ENCODE data around the gene ENPP4.
A peak's percentile ranks its signal among the peaks of the same experiment; 100 is the strongest.
"Not testable (repeated sequence)": the region's sequence is repeated elsewhere in the genome, so short reads cannot be mapped to it uniquely, and the experiment has no call there.

The ENPP4 gene, protein sequence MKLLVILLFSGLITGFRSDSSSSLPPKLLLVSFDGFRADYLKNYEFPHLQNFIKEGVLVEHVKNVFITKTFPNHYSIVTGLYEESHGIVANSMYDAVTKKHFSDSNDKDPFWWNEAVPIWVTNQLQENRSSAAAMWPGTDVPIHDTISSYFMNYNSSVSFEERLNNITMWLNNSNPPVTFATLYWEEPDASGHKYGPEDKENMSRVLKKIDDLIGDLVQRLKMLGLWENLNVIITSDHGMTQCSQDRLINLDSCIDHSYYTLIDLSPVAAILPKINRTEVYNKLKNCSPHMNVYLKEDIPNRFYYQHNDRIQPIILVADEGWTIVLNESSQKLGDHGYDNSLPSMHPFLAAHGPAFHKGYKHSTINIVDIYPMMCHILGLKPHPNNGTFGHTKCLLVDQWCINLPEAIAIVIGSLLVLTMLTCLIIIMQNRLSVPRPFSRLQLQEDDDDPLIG

DNA sequence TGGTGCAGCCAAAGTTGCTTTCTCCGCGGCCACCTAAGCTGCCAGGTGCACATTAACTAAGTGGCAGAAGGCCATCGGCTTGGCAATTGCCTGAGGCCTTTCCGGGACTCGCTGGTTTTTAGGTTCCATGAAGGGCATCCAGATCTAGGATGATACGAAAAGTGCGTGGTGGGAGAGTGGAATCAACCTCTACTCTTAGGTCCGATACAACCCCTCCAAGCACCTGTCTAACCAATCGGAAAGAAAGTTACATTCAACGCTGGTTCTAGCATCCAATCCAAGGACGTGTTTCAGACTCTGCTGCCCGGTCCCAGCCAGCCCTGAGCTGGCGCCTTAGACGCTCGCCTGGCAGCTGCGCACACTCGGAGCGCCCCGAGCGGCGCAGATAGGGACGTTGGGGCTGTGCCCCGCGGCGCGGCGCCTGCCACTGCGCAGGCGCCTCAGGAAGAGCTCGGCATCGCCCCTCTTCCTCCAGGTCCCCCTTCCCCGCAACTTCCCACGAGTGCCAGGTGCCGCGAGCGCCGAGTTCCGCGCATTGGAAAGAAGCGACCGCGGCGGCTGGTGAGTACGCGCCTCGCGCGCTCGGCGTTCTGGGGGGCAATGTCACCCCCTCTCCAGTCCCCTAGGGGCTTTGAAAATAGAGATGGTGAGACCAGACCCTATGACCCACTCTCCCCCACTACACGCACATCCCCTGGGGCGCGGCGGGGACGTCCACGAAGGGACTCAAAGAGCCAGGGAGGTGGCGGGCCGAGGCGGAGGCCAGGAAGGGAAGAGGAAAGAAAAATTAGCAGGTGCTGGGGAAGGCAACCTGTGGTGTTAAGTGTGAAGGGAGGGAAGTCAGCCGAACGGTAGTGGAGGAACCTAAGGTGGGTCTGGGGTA, at the start of gene ENPP4:
TSS of gene ENPP4 (plus strand) at position 361 of the 883 bp plus-strand sequence. CDS start 9,595 bp downstream, outside the sequence.
- DNase-seq (ENCODE audit: low read depth), result peak; percentile 34

DNA sequence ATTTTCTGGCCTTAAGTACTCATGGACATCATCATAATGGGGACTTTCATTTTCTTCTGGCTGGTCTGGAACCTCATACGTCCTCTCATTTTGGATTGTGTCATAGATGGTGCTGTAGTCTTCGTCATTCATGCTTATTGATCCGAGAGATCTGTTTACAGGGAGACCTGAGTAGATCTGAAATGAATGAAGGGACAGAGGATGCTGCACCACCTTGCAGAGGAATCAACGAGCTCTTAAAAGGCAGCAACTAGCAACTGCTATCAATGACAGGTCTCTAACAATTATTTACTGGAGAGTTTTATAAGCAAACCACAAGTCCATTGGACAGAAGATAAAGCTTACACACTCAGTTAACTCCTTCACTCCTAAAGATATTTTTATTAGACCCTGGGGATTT, 49.7 kb upstream of the ENPP4 start:
- no peak for DNase-seq (ENCODE audit: low read depth)

DNA sequence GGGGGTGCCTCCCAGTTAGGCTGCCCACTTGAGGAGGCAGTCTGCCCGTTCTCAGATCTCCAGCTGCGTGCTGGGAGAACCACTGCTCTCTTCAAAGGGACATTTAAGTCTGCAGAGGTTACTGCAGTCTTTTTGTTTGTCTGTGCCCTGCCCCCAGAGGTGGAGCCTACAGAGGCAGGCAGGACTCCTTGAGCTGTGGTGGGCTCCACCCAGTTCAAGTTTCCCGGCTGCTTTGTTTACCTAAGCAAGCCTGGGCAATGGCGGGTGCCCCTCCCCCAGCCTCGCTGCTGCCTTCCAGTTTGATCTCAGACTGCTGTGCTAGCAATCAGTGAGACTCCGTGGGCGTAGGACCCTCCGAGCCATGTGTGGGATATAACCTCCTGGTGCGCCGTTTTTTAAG, 44.1 kb upstream of the ENPP4 start:
- not testable (repeated sequence) for DNase-seq (ENCODE audit: low read depth)

DNA sequence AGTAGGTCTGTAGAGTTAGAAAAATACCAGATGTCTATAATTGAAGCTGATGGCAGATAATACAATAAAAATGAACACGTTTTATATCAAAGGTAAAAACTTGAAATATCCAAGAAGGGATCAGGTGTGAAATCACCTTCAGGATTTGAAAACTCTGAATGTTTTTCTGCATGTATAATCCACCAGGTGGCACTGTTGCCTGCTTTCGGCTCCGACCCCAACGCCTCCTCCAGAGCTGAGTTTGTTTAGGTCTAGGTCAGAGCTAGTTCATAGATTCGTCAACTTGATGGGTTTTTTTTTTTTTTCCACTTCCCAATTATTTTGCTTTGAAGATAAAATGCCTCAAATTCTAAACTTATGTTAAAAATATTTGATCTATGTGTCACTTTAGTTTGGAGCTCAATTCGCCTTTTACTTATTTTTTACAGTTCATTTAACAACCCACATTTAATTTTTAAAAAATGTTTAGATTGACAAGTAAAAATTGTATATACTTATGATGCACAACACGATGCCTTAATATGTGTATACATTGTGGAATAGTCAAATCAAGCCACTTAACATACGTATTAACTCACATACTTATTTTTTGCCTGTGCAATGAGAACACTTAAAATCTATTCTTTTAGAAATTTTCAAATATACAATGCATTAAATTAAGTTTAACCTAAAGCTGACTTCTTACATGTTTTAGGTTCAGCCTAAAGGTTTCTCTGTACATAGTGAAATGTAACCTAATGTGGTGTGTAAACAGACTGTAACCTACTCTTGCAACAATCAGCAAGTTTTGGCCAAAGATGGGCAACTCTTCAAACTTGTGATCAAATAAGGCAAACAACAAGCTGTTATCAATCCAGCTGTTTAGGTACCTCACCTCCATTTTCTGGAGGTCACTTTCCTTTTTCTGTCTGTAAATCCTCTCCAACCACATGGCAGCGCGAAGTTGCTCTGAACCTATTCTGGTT, 39.4 kb upstream of the ENPP4 start:
- DNase-seq (ENCODE audit: low read depth), result peak; percentile 64

DNA sequence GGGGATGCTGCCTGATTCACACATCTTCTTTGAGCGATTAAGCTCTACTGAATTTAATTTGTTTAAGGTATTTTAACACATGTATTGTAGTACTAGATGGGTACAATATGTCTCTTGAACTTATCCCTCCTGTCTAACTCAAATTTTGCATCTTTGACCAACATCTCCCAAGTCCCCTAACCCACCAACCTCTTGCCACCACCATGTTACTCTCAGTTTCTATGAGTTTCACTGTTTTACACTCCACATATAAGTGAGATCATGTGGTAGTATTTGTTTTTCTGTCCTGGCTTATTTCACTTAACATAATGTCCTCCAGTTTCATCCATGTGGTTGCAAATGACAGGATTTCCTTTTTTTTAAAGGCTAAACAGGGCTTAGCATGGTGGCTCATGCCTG, 38.7 kb upstream of the ENPP4 start:
- DNase-seq (ENCODE audit: low read depth), result no peak

DNA sequence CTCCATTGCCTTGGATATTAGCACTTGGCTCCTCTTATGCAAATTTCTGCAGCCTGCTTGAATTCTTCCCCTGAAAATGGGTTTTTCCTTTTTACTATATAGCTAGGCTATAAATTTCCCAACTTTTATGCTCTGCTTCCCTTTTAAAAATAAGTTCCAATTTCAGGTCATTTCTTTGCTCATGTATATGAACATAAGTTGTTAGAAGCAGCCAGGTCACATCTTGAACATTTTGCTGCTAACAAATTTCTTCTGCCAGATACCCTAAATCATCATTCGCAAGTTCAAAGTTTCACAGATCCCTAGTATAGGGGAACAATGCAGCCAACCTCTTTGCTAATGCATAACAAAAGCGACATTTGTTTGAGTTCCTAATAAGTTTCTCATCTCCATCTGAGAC, 34.5 kb upstream of the ENPP4 start:
- no peak for DNase-seq (ENCODE audit: low read depth)

DNA sequence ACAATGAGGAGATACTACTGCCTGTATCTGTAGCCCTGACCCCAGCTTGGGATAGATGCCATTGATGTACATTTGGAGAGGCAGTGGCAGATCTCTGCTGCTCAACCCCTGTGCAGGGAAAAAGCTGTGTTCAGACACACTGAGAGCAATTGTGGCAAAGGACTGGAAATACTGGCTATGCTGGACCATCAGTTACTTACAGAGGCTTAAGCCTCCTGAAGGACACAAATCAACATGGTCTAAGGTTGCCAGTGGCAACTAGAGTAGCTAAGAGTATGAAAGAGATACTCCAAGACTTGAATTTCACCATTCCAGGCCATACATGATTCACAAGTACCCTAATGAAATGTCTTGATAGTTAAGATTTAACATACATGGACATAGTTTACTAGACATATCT, 32.4 kb upstream of the ENPP4 start:
- no peak for DNase-seq (ENCODE audit: low read depth)

DNA sequence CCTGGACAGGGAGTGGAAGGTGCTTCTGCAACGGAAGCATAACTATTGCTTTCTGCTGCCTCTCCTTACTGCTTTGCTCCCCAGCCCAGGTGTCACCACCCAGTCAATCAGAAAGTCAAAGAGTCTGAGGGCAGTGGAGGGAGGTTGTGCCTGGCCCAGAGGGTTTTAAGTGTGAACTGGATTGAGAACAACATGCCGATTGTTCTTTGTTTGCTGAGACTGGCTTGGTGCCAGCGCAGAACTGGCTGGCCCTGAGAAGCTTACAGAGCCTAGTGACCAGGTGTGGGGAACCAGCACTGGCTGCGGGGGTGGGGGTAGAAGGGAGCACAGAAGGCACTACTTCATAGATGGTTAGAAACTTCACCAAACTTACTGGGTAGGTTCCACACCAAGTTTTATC, 31.1 kb upstream of the ENPP4 start:
- no peak for DNase-seq (ENCODE audit: low read depth)

DNA sequence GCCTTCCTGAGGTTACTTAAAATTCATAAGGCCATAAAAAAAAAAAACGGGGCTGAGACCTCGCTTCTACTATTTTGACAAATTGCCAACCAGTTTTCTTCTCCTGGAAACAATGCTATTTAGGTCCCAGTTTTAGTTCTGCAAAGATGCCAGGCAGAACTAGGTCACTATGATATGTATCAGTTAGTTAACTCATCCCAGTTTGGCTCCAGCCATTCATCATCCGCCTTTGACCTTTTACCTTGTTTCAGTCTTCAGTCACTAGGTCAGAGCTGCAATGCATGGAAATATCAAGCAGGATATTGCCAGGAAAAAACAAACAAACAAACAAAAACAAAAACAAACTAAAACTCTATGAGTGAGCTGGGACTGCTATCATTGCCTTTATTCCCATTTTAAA, 29.8 kb upstream of the ENPP4 start:
- no peak for DNase-seq (ENCODE audit: low read depth)

DNA sequence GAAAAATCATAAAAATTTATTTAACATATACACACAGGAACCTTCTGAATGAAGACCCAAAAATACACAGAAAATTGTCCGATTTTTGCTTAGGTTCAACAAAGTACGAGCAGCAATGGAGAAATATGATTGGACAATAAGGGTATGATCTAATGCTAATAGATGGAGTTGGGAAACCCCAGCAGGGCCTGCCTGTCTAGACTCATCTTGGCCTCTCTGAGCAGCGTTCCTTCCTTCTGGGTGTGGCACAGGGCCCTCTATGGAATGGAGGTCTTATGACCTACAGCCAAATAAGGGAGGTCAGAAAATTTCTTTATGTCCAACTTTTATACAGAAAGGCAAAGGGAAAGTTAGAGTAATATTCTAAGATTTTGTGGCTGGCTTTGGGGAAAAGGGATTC, 27.7 kb upstream of the ENPP4 start:
- DNase-seq (ENCODE audit: low read depth), result no peak

DNA sequence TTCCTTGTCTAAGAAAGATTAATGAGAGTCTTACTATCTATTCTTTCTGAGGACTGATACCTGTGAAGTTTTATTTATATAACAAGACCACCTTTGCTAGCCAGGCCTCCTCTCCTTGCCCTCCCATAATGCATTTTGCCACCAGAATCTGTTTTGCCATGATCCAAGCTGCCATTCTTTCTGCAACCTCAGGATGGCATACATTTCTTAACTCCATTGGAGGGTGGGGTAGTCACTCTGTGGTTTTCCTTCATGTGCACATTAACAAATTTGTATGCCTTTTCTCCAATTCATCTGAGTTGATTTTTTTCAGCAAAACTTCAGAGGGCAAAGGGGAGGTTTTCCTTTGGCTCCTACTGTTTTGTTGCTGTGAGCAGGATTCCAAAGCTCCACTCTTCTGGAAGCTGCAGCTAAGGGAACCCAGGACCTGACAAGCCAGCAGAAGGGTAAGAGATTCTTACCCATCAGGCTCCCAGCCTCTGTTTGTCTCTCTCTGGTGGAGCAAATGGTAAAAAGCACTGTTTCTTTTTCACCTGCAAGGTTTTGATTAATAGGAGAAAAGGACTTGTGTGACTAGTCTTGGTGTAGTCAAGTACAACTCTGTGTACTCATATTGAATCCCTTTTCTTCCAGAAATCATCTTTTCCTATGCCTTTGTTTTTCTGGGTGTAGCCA, 26.2 kb upstream of the ENPP4 start:
- no peak for DNase-seq (ENCODE audit: low read depth)

DNA sequence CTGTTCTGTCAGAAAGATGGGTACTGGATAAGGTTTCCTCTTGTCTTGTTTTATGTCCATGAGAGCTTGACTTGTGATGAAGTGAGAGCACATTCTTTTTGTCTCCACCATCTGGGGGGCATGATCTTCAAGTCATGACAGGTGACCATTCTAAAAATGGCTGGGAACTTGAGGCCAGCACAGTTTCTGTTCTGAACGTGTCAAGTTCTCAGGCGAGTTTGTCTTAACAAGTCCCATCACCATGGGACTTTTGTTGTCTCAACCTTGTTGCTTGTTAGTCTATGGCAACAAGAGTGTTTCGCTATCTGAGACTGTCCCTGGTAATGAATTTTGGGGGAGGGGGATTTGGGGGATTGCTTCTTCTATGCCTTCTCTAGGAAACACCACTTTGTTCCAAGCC, 25.6 kb upstream of the ENPP4 start:
- no peak for DNase-seq (ENCODE audit: low read depth)

DNA sequence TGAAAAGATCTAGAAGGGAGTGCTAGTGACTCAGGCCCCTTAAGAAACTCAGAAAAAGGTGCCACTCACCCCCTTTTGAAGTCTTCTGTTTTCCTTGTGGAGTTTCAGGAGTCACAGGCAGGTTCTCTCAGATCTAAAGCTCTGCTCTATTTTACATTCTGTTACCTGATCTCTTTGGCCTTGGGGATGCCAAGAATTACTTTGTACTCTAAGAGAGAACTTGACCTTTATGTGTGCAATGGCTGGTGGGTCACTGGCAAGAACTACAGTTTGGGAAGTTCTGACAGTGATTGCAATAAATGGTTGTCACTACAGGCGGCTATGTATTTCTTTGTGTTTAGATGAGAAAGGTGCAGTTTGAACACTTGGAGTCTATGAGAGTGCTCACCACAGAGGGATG, 24.2 kb upstream of the ENPP4 start:
- DNase-seq (ENCODE audit: low read depth), result no peak

DNA sequence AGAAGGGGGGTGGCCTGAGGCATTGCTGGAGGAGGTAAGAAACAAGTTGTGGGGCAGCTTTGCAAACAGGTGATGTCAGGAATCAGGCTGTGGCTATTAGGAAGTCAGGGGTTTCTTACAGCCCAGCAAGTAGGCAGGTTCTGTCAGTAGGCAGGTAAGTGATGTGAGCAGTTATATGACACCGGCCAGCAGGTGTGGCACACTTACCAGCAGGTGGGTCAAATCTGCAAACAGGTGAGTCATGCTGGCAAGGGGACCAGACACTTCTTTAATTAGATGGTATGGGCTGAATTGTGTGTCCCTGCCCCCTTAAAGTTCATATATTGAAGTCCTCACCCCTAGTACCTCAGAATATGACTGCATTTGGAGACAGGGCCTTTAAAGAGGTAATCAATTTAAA, 16.4 kb upstream of the ENPP4 start:
- DNase-seq (ENCODE audit: low read depth), result no peak

DNA sequence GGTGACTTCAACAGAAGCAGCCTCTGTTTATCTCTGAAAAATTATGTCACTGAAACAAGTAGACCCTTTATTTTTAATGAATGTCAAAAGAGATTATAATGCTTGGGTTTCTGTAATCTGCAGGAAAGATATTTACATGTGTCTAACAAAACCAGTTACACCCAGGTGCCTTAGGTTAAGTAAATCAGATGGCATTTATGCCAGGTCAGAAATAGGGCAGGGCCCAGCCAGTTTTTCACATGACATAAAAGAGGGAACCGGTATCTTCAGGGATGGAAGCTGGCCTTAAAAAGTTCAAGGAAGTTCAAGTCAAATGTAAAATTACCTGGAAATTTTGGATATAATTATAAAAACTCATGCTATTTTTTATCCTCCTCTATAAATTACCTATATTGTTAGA, 14.2 kb upstream of the ENPP4 start:
- DNase-seq (ENCODE audit: low read depth), result no peak

DNA sequence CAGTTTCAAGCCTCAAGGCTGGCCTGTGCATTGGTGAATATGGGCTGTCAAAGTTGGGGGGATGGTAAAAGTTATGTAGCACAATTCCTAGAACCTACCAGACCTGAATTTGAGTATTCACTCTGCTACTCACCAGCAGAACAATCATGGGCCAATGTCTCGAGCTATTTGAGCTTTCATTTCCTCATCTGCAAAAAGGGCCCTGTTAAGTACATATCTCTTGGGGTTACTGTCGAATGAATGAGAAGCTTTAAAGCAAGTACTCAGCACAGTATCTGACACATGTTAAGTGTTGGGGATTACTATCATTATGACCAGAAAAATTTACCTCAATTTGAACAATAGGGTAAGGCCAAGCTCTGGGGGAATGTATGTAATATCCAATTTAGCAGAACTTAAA, 13.5 kb upstream of the ENPP4 start:
- no peak for DNase-seq (ENCODE audit: low read depth)

DNA sequence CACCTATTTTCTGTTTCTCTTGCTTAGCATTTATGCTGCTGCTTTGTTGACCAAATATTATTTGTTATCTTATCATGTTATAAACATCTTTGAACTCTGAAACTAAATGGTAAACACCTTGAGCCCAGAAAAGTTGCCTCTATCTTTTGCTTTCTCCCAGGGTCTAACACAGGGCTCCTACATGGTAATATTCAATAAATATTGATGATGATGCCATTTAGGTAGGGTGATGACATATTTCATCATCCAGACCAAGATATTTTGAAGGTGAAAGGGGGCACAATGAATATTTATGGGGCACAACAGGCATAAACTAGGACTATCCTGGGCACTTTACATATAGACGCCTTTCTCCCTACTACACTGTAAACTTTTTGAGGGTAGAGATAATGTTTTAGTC, 11.6 kb upstream of the ENPP4 start:
- DNase-seq (ENCODE audit: low read depth), result no peak

DNA sequence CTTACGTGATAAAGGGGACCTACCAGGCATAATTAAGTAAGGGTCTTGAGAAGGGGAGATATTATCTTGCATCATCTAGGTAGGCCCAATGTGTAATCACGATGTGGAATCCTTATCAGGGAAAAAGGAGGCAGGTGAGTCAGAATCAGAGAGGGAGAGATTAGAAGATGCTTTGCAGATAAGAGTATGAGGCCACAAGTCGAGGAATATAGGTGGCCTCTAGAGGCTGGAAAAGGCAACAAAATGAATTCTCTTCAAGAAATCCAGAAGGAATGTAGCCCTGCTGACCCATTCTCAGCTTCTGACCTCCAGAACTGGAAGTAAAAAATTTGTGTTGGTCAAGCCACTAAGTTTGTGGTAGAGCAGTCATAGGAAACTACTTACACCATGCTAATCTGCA, 11.0 kb upstream of the ENPP4 start:
- no peak for DNase-seq (ENCODE audit: low read depth)

DNA sequence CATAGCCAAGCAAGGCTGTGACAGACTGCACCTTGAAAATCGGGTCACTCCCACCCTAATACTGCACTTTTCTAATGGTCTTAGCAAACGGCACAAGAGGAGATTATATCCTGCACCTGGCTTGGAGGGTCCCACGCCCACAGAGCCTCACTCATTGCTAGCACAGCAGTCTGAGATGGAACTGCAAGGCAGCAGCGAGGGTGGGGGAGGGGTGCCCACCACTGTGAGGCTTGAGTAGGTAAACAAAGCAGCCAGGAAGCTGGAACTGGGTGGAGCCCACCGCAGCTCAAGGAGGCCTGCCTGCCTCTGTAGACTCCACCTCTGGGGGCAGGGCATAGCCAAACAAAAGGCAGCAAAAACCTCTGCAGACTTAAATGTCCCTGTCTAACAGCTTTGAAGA, 10.1 kb upstream of the ENPP4 start:
- DNase-seq (ENCODE audit: low read depth), result not testable (repeated sequence)

DNA sequence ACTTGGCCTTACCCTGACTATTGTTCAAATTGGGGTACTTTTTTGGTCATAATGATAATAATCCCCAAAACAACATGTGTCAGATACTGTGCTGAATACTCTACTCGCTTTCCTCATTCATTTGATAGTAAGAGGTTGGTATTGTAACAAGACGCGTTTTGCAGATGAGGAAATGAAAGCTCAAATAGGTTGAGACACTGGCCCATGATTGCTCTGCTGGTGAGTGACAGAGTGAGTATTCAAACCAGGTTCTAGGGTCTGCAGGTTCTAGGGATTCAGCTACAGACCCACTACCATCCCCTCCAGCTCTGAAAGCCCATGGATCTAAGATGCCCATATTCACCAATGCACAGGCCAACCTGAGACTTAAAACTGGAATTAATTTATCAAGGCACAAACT, 1.3 kb upstream of the ENPP4 start:
- DNase-seq (ENCODE audit: low read depth), result no peak

DNA sequence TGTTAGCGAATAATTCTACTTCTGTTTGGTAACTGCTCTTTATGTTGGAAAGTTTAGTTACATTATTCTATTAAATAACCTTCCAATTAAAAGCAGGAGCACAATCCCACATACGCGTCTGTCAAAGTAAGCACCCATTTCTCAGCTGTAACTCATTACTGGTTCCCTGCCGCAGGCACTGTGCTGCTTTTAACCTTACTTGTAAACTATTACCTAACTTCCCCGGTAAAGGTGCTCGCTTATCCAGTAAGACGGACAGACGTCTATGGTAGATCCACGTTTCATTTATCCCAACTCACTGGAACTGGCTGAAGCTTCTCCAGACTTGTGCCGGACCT, 529 bp upstream of the ENPP4 start:
- DNase-seq (ENCODE audit: low read depth), result no peak

DNA sequence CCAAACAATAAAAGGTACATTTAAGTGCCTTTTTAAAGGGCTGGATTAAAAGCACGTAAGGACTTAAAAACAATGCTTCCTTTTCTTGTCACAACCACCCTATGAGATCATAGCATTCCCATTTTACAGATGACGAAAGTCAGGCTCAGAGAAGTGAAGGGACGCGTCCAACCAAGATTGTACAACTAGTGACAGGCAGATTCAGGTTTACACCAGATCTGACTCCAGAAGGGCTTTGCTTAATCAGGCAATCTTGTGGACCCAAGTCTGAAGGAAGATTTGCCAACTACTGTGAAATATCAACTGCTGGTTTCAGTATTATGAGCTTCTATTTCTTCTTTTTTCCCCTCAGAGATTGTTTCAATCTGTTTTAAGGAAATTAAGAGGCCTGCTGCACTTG, 877 bp downstream of the ENPP4 start:
- no peak for DNase-seq (ENCODE audit: low read depth)
